Left ventricle myocardium inferior (tissue), 1 donor: Measurements from ENCODE around the gene GORASP1. TPM values are rescaled to one million over a fixed set of nuclear protein-coding genes. Genes with fewer than 3 reads are reported as not detected.
"Not testable (repeated sequence)": the region's sequence is repeated elsewhere in the genome, so short reads cannot be mapped to it uniquely, and the experiment has no call there.

Experiments
- DNase-seq: peaks from one replicate; pipeline ENCODE4 v3.0.0-alpha.2; 2020
- H3K27ac ChIP-seq: fragments of 200-600 bp; replicated peaks from 2 replicates; pipeline ENCODE4 v1.8.0; 2021
- H3K27me3 ChIP-seq: fragments of 200-600 bp; 2 replicates; pipeline ENCODE4 v1.8.0; 2021; ENCODE audit warnings: low read depth
- H3K36me3 ChIP-seq: fragments of 200-600 bp; 2 replicates; pipeline ENCODE4 v1.8.0; 2021
- H3K4me1 ChIP-seq: fragments of 200-600 bp; 2 replicates; pipeline ENCODE4 v1.8.0; 2021
- H3K4me3 ChIP-seq: fragments of 200-600 bp; 2 replicates; pipeline ENCODE4 v1.8.0; 2021; ENCODE audit warnings: mild to moderate bottlenecking, moderate library complexity
- H3K9me3 ChIP-seq: fragments of 200-600 bp; replicated peaks from 2 replicates; pipeline ENCODE4 v1.8.0; 2021
- CTCF ChIP-seq: fragments of 200-600 bp; IDR thresholded peaks from 2 replicates; pipeline ENCODE4 v1.8.0; 2021; ENCODE audit warnings: antibody characterized with exemption, mild to moderate bottlenecking, borderline replicate concordance
- intact Hi-C: fragments of 100-400 bp; cut with micrococcal nuclease; formaldehyde crosslinking; loops from one replicate; pipeline ENCODE4 v1.11.0; 2022
- total RNA-seq: library from RNA; stranded (reverse); fragmentation: NEBNext Ultra II Directional; extraction: Animal tissue kit (Norgen Biotek cat#: 25700); gene quantifications from one replicate; pipeline ENCODE4 v1.2.1, GENCODE V29; 2021
- donor health status: DM: no; HTN: yes; CAD: no; lungs with severe emphysema.

The GORASP1 gene
- total RNA-seq, 1 donor from 2014 or later: 54.0 TPM

DNA sequence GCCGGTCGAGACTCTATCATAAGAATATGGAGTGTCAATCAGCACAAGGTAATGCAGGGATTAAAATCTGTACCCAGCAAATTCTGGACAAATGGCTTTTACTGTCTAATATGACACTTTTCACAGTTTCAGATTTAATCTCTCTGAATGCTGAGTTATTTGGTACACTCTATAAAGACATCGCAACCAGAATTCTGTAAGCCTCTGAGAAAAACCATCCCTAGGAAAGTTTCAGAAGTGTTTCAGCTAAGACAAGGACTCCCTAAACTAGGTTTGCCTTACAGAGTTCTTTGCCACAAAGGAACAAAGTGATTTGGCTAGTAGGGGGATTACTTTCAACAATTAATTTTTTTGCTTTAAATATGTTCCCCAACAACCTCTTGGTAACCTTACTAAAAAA lies 44.3 kb downstream of the GORASP1 start:
- intact Hi-C loops: no loop called here
- Histone ChIP-seq H3K27ac (no peak overlapping the region), H3K9me3 (no peaks in the 10 kb centered on the region), H3K4me1 (peaks cover 6% of the 10 kb centered on the region), H3K27me3 (no peaks in the 10 kb centered on the region), H3K36me3 (peaks cover 27% of the 10 kb centered on the region), H3K4me3 (no peak overlapping the region)
- no peak for DNase-seq
- no peak for TF ChIP-seq CTCF

DNA sequence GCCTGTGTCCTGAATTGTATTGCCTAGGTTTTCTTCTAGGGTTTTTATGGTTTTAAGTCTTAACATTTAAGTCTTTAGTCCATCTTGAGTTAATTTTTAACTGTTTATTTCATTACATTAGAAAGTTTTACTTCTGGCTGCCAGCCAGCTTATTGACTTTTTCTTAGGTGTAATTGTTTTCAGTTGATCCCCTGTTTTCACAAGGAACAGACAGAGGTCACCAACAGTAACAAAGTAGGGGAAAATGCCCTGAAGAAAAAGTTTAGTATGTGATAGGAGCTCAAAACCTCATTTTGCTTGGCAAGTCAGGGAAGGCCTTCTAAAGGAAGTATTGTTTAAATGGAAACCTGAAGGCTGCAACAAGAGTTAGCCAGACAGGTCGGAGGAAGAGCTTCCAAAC lies 45.2 kb downstream of the GORASP1 start:
- Histone ChIP-seq H3K36me3 (peaks cover 18% of the 10 kb centered on the region), H3K4me3 (no peak overlapping the region), H3K27me3 (no peaks in the 10 kb centered on the region), H3K9me3 (no peaks in the 10 kb centered on the region), H3K27ac (no peak overlapping the region), H3K4me1 (peaks cover 6% of the 10 kb centered on the region)
- intact Hi-C loops: no loop called here
- DNase-seq: no peak
- no peak for TF ChIP-seq CTCF

GRCh38 chr3:39061228-39061627 lies 46.2 kb downstream of the GORASP1 start:
- DNase-seq, H3K9me3 ChIP-seq, H3K27me3 ChIP-seq, intact Hi-C loops, H3K4me3 ChIP-seq, H3K36me3 ChIP-seq, H3K27ac ChIP-seq: not testable (repeated sequence)
- peaks cover 11% of the 10 kb centered on the region for H3K4me1 ChIP-seq

DNA sequence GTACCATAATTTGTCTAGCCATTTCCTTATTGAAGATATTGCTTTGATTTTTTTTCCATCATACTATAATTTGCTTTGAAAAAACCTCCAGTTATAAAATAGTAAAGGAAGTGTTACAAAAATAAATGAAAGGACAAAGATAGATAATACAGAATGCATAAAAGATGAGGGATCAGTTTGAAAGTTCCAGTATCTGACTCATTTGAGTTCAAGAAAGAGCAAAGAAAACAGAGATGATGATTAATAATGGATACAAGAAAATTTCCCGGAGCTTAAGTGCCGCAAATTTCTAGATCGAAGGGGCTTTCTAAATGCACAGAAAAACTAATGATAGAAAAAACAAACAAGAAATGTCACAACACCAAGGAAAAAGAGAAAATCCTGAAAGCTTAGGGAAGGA lies 51.3 kb downstream of the GORASP1 start:
- no peak for TF ChIP-seq CTCF
- intact Hi-C loops: no loop called here
- no peak for DNase-seq

DNA sequence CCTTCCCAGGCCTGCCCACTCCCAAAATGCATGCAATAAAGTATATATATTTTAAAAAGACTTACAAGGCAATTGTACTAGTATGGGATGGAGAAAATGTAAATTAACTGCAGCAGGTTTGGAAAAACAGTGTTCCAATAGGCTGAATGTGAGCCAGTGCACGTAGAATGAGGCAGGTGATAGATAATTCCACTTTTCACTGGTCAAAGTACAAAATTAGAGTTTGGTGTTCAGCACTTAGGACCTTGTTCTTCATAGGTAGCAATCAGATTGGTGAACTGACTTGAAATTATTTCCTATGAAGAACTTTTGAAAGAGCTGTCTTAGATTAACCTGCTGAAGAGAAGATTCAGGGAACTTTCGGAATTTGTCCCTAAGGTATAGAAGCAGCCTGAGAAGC lies 53.7 kb downstream of the GORASP1 start:
- intact Hi-C loops: no loop called here
- Histone ChIP-seq H3K27me3 (no peaks in the 10 kb centered on the region), H3K4me3 (peak overlapping the region; percentile 100)

More for the DNA sequence above, 51.3 kb downstream of the GORASP1 start:
- Histone ChIP-seq H3K36me3 (no peaks in the 10 kb centered on the region), H3K4me3 (no peak overlapping the region), H3K4me1 (peaks cover 48% of the 10 kb centered on the region), H3K27ac (no peak overlapping the region), H3K9me3 (no peaks in the 10 kb centered on the region), H3K27me3 (no peaks in the 10 kb centered on the region)

GRCh38 chr3:39052583-39052982 lies 54.8 kb downstream of the GORASP1 start:
- intact Hi-C loops: no loop called here
- DNase-seq: no peak
- no peak for TF ChIP-seq CTCF
- Histone ChIP-seq H3K27me3 (no peaks in the 10 kb centered on the region), H3K4me3 (peak overlapping the region; percentile 100), H3K4me1 (peaks cover 44% of the 10 kb centered on the region), H3K27ac (peak overlapping the region; percentile 95), H3K36me3 (no peaks in the 10 kb centered on the region), H3K9me3 (no peaks in the 10 kb centered on the region)

More for the DNA sequence above, 53.7 kb downstream of the GORASP1 start:
- H3K9me3 ChIP-seq: no peaks in the 10 kb centered on the region
- H3K27ac ChIP-seq: no peak overlapping the region
- H3K36me3 ChIP-seq: no peaks in the 10 kb centered on the region
- H3K4me1 ChIP-seq: peaks cover 44% of the 10 kb centered on the region
- no peak for TF ChIP-seq CTCF
- DNase-seq: no peak
